Measurements from ENCODE around the gene NOBOX.
"Not testable (repeated sequence)": the region's sequence is repeated elsewhere in the genome, so short reads cannot be mapped to it uniquely, and the experiment has no call there.

NOBOX gene

GRCh38 chr7:144403649-144404061, at the start of gene NOBOX:
Gene NOBOX (minus strand): TSS chr7:144403693.
- no peak for DNase-seq (ENCODE audit: low read depth)

GRCh38 chr7:144452064-144452463, 48.6 kb upstream of the NOBOX start:
- DNase-seq (ENCODE audit: low read depth), result no peak
- H3K9ac ChIP-seq (ENCODE audit: low read length), result no peak overlapping the region
- no peaks in the 10 kb centered on the region for H3K36me3 ChIP-seq (ENCODE audit: control insufficient read depth, insufficient read depth, low read length, severe bottlenecking)
- H3K9me3 ChIP-seq (ENCODE audit: control insufficient read depth, low read length), result no peaks in the 10 kb centered on the region
- no peak overlapping the region for H3K4me3 ChIP-seq (ENCODE audit: low read length)
- no peaks in the 10 kb centered on the region for H3K4me1 ChIP-seq (ENCODE audit: control insufficient read depth, insufficient read depth, low read length)
- no peaks in the 10 kb centered on the region for H3K27me3 ChIP-seq (replicated peaks; ENCODE audit: control insufficient read depth, insufficient read depth, low read length)

More at GRCh38 chr7:144403649-144404061, at the start of gene NOBOX:
- Histone ChIP-seq H3K27me3 (replicated peaks; ENCODE audit: control insufficient read depth, insufficient read depth, low read length) (peaks cover 23% of the 10 kb centered on the region), H3K4me3 (ENCODE audit: low read length) (no peak within 1 kb of the TSS), H3K36me3 (ENCODE audit: control insufficient read depth, insufficient read depth, low read length, severe bottlenecking) (no peaks in the 10 kb centered on the region), H3K9me3 (ENCODE audit: control insufficient read depth, low read length) (no peaks in the 10 kb centered on the region), H3K9ac (ENCODE audit: low read length) (no peak within 1 kb of the TSS), H3K4me1 (ENCODE audit: control insufficient read depth, insufficient read depth, low read length) (no peaks in the 10 kb centered on the region)

- H3K36me3 ChIP-seq (ENCODE audit: control insufficient read depth, insufficient read depth, low read length, severe bottlenecking), result no peaks in the 10 kb centered on the region
- DNase-seq (ENCODE audit: low read depth), result no peak
- H3K9me3 ChIP-seq (ENCODE audit: control insufficient read depth, low read length), result no peaks in the 10 kb centered on the region
- no peaks in the 10 kb centered on the region for H3K27me3 ChIP-seq (replicated peaks; ENCODE audit: control insufficient read depth, insufficient read depth, low read length)
- H3K9ac ChIP-seq (ENCODE audit: low read length), result no peak overlapping the region
- no peak overlapping the region for H3K4me3 ChIP-seq (ENCODE audit: low read length)
- no peaks in the 10 kb centered on the region for H3K4me1 ChIP-seq (ENCODE audit: control insufficient read depth, insufficient read depth, low read length)
Observed at GRCh38 chr7:144445590-144445989, 42.1 kb upstream of the NOBOX start.

GRCh38 chr7:144439717-144440205, 36.3 kb upstream of the NOBOX start:
- Histone ChIP-seq H3K9me3 (ENCODE audit: control insufficient read depth, low read length) (no peaks in the 10 kb centered on the region), H3K27me3 (replicated peaks; ENCODE audit: control insufficient read depth, insufficient read depth, low read length) (no peaks in the 10 kb centered on the region), H3K4me3 (ENCODE audit: low read length) (no peak overlapping the region), H3K36me3 (ENCODE audit: control insufficient read depth, insufficient read depth, low read length, severe bottlenecking) (no peaks in the 10 kb centered on the region), H3K9ac (ENCODE audit: low read length) (no peak overlapping the region), H3K4me1 (ENCODE audit: control insufficient read depth, insufficient read depth, low read length) (no peaks in the 10 kb centered on the region)
- no peak for DNase-seq (ENCODE audit: low read depth)

- Histone ChIP-seq H3K4me1 (ENCODE audit: control insufficient read depth, insufficient read depth, low read length) (no peaks in the 10 kb centered on the region), H3K9ac (ENCODE audit: low read length) (no peak overlapping the region), H3K36me3 (ENCODE audit: control insufficient read depth, insufficient read depth, low read length, severe bottlenecking) (no peaks in the 10 kb centered on the region), H3K9me3 (ENCODE audit: control insufficient read depth, low read length) (no peaks in the 10 kb centered on the region), H3K4me3 (ENCODE audit: low read length) (no peak overlapping the region), H3K27me3 (replicated peaks; ENCODE audit: control insufficient read depth, insufficient read depth, low read length) (no peaks in the 10 kb centered on the region)
- DNase-seq (ENCODE audit: low read depth), result no peak
Observed at GRCh38 chr7:144438759-144439158, 35.3 kb upstream of the NOBOX start.

- Histone ChIP-seq H3K4me1 (ENCODE audit: control insufficient read depth, insufficient read depth, low read length) (no peaks in the 10 kb centered on the region), H3K4me3 (ENCODE audit: low read length) (no peak overlapping the region), H3K9ac (ENCODE audit: low read length) (no peak overlapping the region), H3K27me3 (replicated peaks; ENCODE audit: control insufficient read depth, insufficient read depth, low read length) (no peaks in the 10 kb centered on the region), H3K36me3 (ENCODE audit: control insufficient read depth, insufficient read depth, low read length, severe bottlenecking) (no peaks in the 10 kb centered on the region), H3K9me3 (ENCODE audit: control insufficient read depth, low read length) (no peaks in the 10 kb centered on the region)
- DNase-seq (ENCODE audit: low read depth), result peak; percentile 81
Observed at GRCh38 chr7:144437370-144438191, 34.1 kb upstream of the NOBOX start.

GRCh38 chr7:144436500-144436899, 33.0 kb upstream of the NOBOX start:
- Histone ChIP-seq H3K9me3 (ENCODE audit: control insufficient read depth, low read length) (no peaks in the 10 kb centered on the region), H3K9ac (ENCODE audit: low read length) (no peak overlapping the region), H3K36me3 (ENCODE audit: control insufficient read depth, insufficient read depth, low read length, severe bottlenecking) (no peaks in the 10 kb centered on the region), H3K4me1 (ENCODE audit: control insufficient read depth, insufficient read depth, low read length) (no peaks in the 10 kb centered on the region), H3K27me3 (replicated peaks; ENCODE audit: control insufficient read depth, insufficient read depth, low read length) (no peaks in the 10 kb centered on the region), H3K4me3 (ENCODE audit: low read length) (no peak overlapping the region)
- DNase-seq (ENCODE audit: low read depth), result no peak

- no peaks in the 10 kb centered on the region for H3K36me3 ChIP-seq (ENCODE audit: control insufficient read depth, insufficient read depth, low read length, severe bottlenecking)
- no peak for DNase-seq (ENCODE audit: low read depth)
- no peaks in the 10 kb centered on the region for H3K4me1 ChIP-seq (ENCODE audit: control insufficient read depth, insufficient read depth, low read length)
- H3K9me3 ChIP-seq (ENCODE audit: control insufficient read depth, low read length), result peaks cover 9% of the 10 kb centered on the region
- no peaks in the 10 kb centered on the region for H3K27me3 ChIP-seq (replicated peaks; ENCODE audit: control insufficient read depth, insufficient read depth, low read length)
- no peak overlapping the region for H3K4me3 ChIP-seq (ENCODE audit: low read length)
- H3K9ac ChIP-seq (ENCODE audit: low read length), result no peak overlapping the region
Observed at GRCh38 chr7:144428431-144428830, 24.9 kb upstream of the NOBOX start.

GRCh38 chr7:144427539-144427938, 24.0 kb upstream of the NOBOX start:
- H3K4me1 ChIP-seq (ENCODE audit: control insufficient read depth, insufficient read depth, low read length); H3K36me3 ChIP-seq (ENCODE audit: control insufficient read depth, insufficient read depth, low read length, severe bottlenecking); H3K9ac ChIP-seq (ENCODE audit: low read length); DNase-seq (ENCODE audit: low read depth); H3K27me3 ChIP-seq (replicated peaks; ENCODE audit: control insufficient read depth, insufficient read depth, low read length); H3K9me3 ChIP-seq (ENCODE audit: control insufficient read depth, low read length); H3K4me3 ChIP-seq (ENCODE audit: low read length): not testable (repeated sequence)

- DNase-seq (ENCODE audit: low read depth); H3K9ac ChIP-seq (ENCODE audit: low read length); H3K36me3 ChIP-seq (ENCODE audit: control insufficient read depth, insufficient read depth, low read length, severe bottlenecking); H3K4me1 ChIP-seq (ENCODE audit: control insufficient read depth, insufficient read depth, low read length); H3K27me3 ChIP-seq (replicated peaks; ENCODE audit: control insufficient read depth, insufficient read depth, low read length); H3K4me3 ChIP-seq (ENCODE audit: low read length); H3K9me3 ChIP-seq (ENCODE audit: control insufficient read depth, low read length): not testable (repeated sequence)
Observed at GRCh38 chr7:144418931-144419330, 15.4 kb upstream of the NOBOX start.

- Histone ChIP-seq H3K36me3 (ENCODE audit: control insufficient read depth, insufficient read depth, low read length, severe bottlenecking) (no peaks in the 10 kb centered on the region), H3K27me3 (replicated peaks; ENCODE audit: control insufficient read depth, insufficient read depth, low read length) (peaks cover 4% of the 10 kb centered on the region), H3K9me3 (ENCODE audit: control insufficient read depth, low read length) (no peaks in the 10 kb centered on the region), H3K4me3 (ENCODE audit: low read length) (no peak overlapping the region), H3K9ac (ENCODE audit: low read length) (no peak overlapping the region), H3K4me1 (ENCODE audit: control insufficient read depth, insufficient read depth, low read length) (no peaks in the 10 kb centered on the region)
- no peak for DNase-seq (ENCODE audit: low read depth)
Observed at GRCh38 chr7:144416341-144416740, 12.8 kb upstream of the NOBOX start.

GRCh38 chr7:144415858-144416257, 12.4 kb upstream of the NOBOX start:
- Histone ChIP-seq H3K27me3 (replicated peaks; ENCODE audit: control insufficient read depth, insufficient read depth, low read length) (peaks cover 4% of the 10 kb centered on the region), H3K4me1 (ENCODE audit: control insufficient read depth, insufficient read depth, low read length) (no peaks in the 10 kb centered on the region), H3K36me3 (ENCODE audit: control insufficient read depth, insufficient read depth, low read length, severe bottlenecking) (no peaks in the 10 kb centered on the region), H3K4me3 (ENCODE audit: low read length) (no peak overlapping the region), H3K9ac (ENCODE audit: low read length) (no peak overlapping the region), H3K9me3 (ENCODE audit: control insufficient read depth, low read length) (no peaks in the 10 kb centered on the region)
- DNase-seq (ENCODE audit: low read depth), result no peak
